PC-3 (cell line): Measurements from ENCODE around the gene PAMR1. TPM values are rescaled to one million over a fixed set of nuclear protein-coding genes. Genes with fewer than 3 reads are reported as not detected.

Experiments used
- ATAC-seq: fragments of 200-7000 bp; cut with Tn5 transposase; 2 replicates; pipeline ENCODE4 v1.9.1; 2020; ENCODE audit warnings: mild to moderate bottlenecking, moderate library complexity
- BruUV-seq: library from RNA; stranded (reverse); fragments of 400-500 nt; replicated peaks from 2 replicates; lab custom pipeline; 2021; lab: Mats Ljungman, UMichigan
- CTCF ChIA-PET: fragments of 300-600 bp; sonication (Branson Sonifier 250); formaldehyde crosslinking; loops from one replicate; lab custom pipeline; 2022; ENCODE audit warnings: antibody characterized with exemption; lab: Charles Lee
- POLR2A ChIA-PET: fragments of 300-600 bp; sonication (Branson Sonifier 250); formaldehyde crosslinking; loops from one replicate; lab custom pipeline; 2022; ENCODE audit warnings: antibody characterized with exemption; ENCODE audit not compliant: unreplicated experiment; lab: Charles Lee
- DNase-seq: peaks from one replicate; pipeline ENCODE4 v3.0.0-alpha.2; 2015
- H2AFZ ChIP-seq: fragments of 300-600 bp; sonication (generic); 2 replicates; pipeline ENCODE4 v1.6.0; 2016; ENCODE audit warnings: antibody characterized with exemption, low read length
- H3F3A ChIP-seq: fragments of 300-600 bp; sonication (generic); one replicate; pipeline ENCODE4 v1.6.0; 2017; ENCODE audit warnings: antibody characterized with exemption, low read length, control low read depth, mild to moderate bottlenecking; ENCODE audit not compliant: unreplicated experiment
- H3K27ac ChIP-seq: fragments of 300-600 bp; sonication (generic); 2 replicates; pipeline ENCODE4 v1.5.1; 2016; ENCODE audit warnings: mild to moderate bottlenecking, low read length
- H3K27me3 ChIP-seq: fragments of 300-600 bp; sonication (generic); 2 replicates; pipeline ENCODE4 v1.6.1; 2016; ENCODE audit warnings: low read length, mixed read lengths
- H3K36me3 ChIP-seq: fragments of 300-600 bp; sonication (generic); 2 replicates; pipeline ENCODE4 v1.6.1; 2016; ENCODE audit warnings: low read depth, mixed run types, low read length, mixed read lengths
- H3K4me1 ChIP-seq: fragments of 300-600 bp; sonication (generic); 2 replicates; pipeline ENCODE4 v1.5.1; 2016; ENCODE audit warnings: low read length; ENCODE audit not compliant: insufficient read depth
- H3K4me2 ChIP-seq: fragments of 300-600 bp; sonication (generic); 2 replicates; pipeline ENCODE4 v1.6.0; 2016; ENCODE audit warnings: low read length
- H3K4me3 ChIP-seq: fragments of 300-600 bp; sonication (generic); 2 replicates; pipeline ENCODE4 v1.5.1; 2016; ENCODE audit warnings: mild to moderate bottlenecking, low read length, mixed read lengths
- H3K79me2 ChIP-seq: fragments of 300-600 bp; sonication (generic); 2 replicates; pipeline ENCODE4 v1.6.1; 2017; ENCODE audit warnings: low read length, mixed read lengths
- H3K9ac ChIP-seq: fragments of 300-600 bp; sonication (generic); 2 replicates; pipeline ENCODE4 v1.6.0; 2016; ENCODE audit warnings: mild to moderate bottlenecking, low read length
- H3K9me2 ChIP-seq: fragments of 300-600 bp; sonication (generic); replicated peaks from 2 replicates; pipeline ENCODE4 v1.6.1; 2016; ENCODE audit warnings: mixed run types, low read length, mixed read lengths
- H3K9me3 ChIP-seq: fragments of 300-600 bp; sonication (generic); 2 replicates; pipeline ENCODE4 v1.6.1; 2016; ENCODE audit warnings: low read length, mixed read lengths
- H4K20me1 ChIP-seq: fragments of 300-600 bp; sonication (generic); 2 replicates; pipeline ENCODE4 v1.6.1; 2016; ENCODE audit warnings: low read length, mixed read lengths
- CTCF ChIP-seq: fragments of 300-600 bp; sonication (generic); conservative IDR thresholded peaks from 2 replicates; pipeline ENCODE4 v1.5.1; 2017; ENCODE audit warnings: antibody characterized with exemption, low read depth, mild to moderate bottlenecking, low read length
- EZH2 ChIP-seq: fragments of 300-600 bp; sonication (generic); IDR thresholded peaks from one replicate; pipeline ENCODE4 v1.6.1; 2017; ENCODE audit warnings: antibody characterized with exemption, mild to moderate bottlenecking, low read length; ENCODE audit not compliant: unreplicated experiment
- EZH2phosphoT487 ChIP-seq: fragments of 300-600 bp; sonication (generic); IDR thresholded peaks from 2 replicates; pipeline ENCODE4 v1.6.1; 2018; ENCODE audit warnings: mild to moderate bottlenecking, antibody characterized with exemption, low read length, borderline replicate concordance
- intact Hi-C: fragments of 100-400 bp; cut with micrococcal nuclease; formaldehyde crosslinking; loops from 2 replicates; pipeline ENCODE4 v1.9.0; 2023
- total RNA-seq: library from RNA; depleted of rRNA; stranded (reverse); fragments of >200 nt; gene quantifications from 2 replicates; pipeline ENCODE4 v1.2.3, GENCODE V29; 2014

Gene PAMR1
- total RNA-seq, 1 experiment from 2014 or later, result not detected

- Histone ChIP-seq H3F3A (no peaks in the 10 kb centered on the region), H4K20me1 (no peaks in the 10 kb centered on the region), H3K27ac (no peak overlapping the region), H3K27me3 (no peaks in the 10 kb centered on the region), H3K9me3 (no peaks in the 10 kb centered on the region), H3K9ac (no peak overlapping the region), H3K9me2 (no peaks in the 10 kb centered on the region), H3K4me3 (no peak overlapping the region), H2AFZ (no peak overlapping the region), H3K79me2 (no peaks in the 10 kb centered on the region), H3K4me1 (no peaks in the 10 kb centered on the region), H3K4me2 (no peak overlapping the region), H3K36me3 (no peaks in the 10 kb centered on the region)
- intact Hi-C loops, result no loop called here
- ChIA-PET CTCF (interaction anchor here (1.0 kb wide), 1 partner anchor 11 kb away, joined by 3 read pairs; no protein-coding TSS in a partner anchor), POLR2A (no interaction called here)
- no peak for ATAC-seq
- no peak for TF ChIP-seq EZH2phosphoT487
- TF ChIP-seq CTCF, result no peak
- TF ChIP-seq EZH2, result no peak
- DNase-seq, result no peak
- BruUV-seq, result no TSS peak
Observed at GRCh38 chr11:35402751-35403660, 122.4 kb downstream of the PAMR1 start.

- Histone ChIP-seq H3K4me2 (no peak overlapping the region), H3K27me3 (no peaks in the 10 kb centered on the region), H3K4me3 (no peak overlapping the region), H4K20me1 (no peaks in the 10 kb centered on the region), H3K79me2 (no peaks in the 10 kb centered on the region), H3K9me3 (no peaks in the 10 kb centered on the region), H3K36me3 (no peaks in the 10 kb centered on the region), H2AFZ (no peak overlapping the region), H3K4me1 (no peaks in the 10 kb centered on the region), H3K9ac (no peak overlapping the region), H3K9me2 (no peaks in the 10 kb centered on the region), H3F3A (no peaks in the 10 kb centered on the region), H3K27ac (no peak overlapping the region)
- ChIA-PET POLR2A (no interaction called here), CTCF (no interaction called here)
- no peak for DNase-seq
- BruUV-seq, result no TSS peak
- TF ChIP-seq EZH2phosphoT487 (no peak), CTCF (no peak), EZH2 (no peak)
- no peak for ATAC-seq
- intact Hi-C loops, result loop anchor here (10.0 kb wide), 2 partner anchors 164 to 814 kb away; no protein-coding TSS in a partner anchor
Observed at GRCh38 chr11:35398881-35399280, 126.5 kb downstream of the PAMR1 start.
